Mucosa of descending colon (tissue), 3 donors: ENCODE results near the gene OLFML2A. TPM values are rescaled to one million over a fixed set of nuclear protein-coding genes. Genes with fewer than 3 reads are reported as not detected.

Experiments used
- ATAC-seq: fragments of 200-7000 bp; cut with Tn5 transposase; one replicate; pipeline ENCODE4 v1.9.1; 2020; ENCODE audit warnings: mild to moderate bottlenecking, moderate library complexity
- DNase-seq, 3 donors: peaks; one replicate each; pipeline ENCODE4 v3.0.0-alpha.2; 2020
- H3K36me3 ChIP-seq: fragments of 200-600 bp; one replicate; pipeline ENCODE4 v1.8.0; 2021; ENCODE audit warnings: low read depth, mild to moderate bottlenecking
- H3K4me1 ChIP-seq: fragments of 200-600 bp; one replicate; pipeline ENCODE4 v1.8.0; 2021; ENCODE audit warnings: low read depth, mild to moderate bottlenecking
- H3K4me3 ChIP-seq: fragments of 200-600 bp; one replicate; pipeline ENCODE4 v1.8.0; 2021; ENCODE audit warnings: mild to moderate bottlenecking
- H3K9me3 ChIP-seq: fragments of 200-600 bp; one replicate; pipeline ENCODE4 v1.8.0; 2021; ENCODE audit warnings: mild to moderate bottlenecking
- intact Hi-C, 2 donors: fragments of 100-400 bp; cut with DNase I in 1 of 2; cut with micrococcal nuclease in 1 of 2; formaldehyde crosslinking; loops; one replicate each; pipeline versions ENCODE4 v1.11.0 to v1.11.1; 2022; cut with DNase I, micrococcal nuclease
- total RNA-seq, 3 donors: library from RNA; stranded (reverse); fragmentation: NEBNext Ultra II Directional in 2 of 3; extraction: Animal tissue kit (Norgen Biotek cat#: 25700) in 2 of 3; gene quantifications; one replicate each; pipeline versions ENCODE4 v1.2.1 to v1.2.4, GENCODE V29; 2021 to 2023
- TF ChIP-seq, protein P1 (sequence below): fragments of 200-600 bp; IDR thresholded peaks from one replicate; pipeline ENCODE4 v1.8.0; 2022; ENCODE audit warnings: antibody characterized with exemption, mild to moderate bottlenecking
- donor health status: DM: no; HTN: no; CAD: no; lungs with moderate emphysema.
- donor health status: DM: no; HTN: no; CAD: no.
- donor health status: DM: no; HTN: yes; CAD: no.

Gene OLFML2A
- total RNA-seq, 3 donors from 2014 or later: 2.8 to 48.3 (median 4.7) TPM

DNA sequence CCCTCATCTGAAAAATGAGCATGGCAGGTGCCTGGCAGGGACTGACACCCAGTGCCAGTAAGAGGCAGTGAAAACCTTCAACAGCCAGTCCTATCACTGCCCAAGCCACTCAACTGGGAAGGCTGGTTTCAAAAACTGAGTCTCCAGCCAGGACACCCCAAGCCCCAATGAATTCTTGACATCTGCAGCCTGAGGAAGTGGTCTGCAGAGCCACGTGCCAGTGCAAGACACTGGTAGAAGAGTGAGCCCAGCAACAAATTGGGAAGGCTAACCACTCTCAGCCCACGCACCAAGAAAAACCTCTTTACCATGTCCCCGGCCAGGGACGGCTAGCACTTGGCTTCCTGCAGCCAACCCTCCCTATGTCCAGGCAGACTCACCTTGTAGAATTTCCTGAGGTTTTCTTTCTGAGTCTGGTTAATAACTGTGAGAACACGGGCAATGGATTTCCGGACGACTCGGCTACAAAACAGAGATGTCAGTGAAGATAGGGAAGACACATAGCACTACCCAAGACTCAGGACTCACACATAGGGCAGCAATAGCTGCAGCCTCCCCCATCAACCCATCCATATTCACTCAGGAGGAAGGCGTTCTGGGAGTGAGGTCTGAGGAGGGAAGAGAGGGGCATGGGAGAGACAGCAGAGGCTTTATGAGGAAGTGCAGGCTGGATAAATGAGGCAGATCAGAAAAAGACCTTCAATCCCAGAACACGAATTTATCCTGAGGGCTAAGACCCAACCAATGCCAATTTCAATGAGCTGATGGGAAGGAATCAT lies 83.1 kb downstream of the OLFML2A start:
- Histone ChIP-seq H3K4me1 (peaks cover 16% of the 10 kb centered on the region), H3K36me3 (peaks cover 21% of the 10 kb centered on the region), H3K9me3 (no peaks in the 10 kb centered on the region), H3K4me3 (no peak overlapping the region)
- TF ChIP-seq, protein P1, sequence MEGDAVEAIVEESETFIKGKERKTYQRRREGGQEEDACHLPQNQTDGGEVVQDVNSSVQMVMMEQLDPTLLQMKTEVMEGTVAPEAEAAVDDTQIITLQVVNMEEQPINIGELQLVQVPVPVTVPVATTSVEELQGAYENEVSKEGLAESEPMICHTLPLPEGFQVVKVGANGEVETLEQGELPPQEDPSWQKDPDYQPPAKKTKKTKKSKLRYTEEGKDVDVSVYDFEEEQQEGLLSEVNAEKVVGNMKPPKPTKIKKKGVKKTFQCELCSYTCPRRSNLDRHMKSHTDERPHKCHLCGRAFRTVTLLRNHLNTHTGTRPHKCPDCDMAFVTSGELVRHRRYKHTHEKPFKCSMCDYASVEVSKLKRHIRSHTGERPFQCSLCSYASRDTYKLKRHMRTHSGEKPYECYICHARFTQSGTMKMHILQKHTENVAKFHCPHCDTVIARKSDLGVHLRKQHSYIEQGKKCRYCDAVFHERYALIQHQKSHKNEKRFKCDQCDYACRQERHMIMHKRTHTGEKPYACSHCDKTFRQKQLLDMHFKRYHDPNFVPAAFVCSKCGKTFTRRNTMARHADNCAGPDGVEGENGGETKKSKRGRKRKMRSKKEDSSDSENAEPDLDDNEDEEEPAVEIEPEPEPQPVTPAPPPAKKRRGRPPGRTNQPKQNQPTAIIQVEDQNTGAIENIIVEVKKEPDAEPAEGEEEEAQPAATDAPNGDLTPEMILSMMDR: no peak
- DNase-seq (peak in 1 of 3 donors; percentile 25), ATAC-seq (no peak)
- intact Hi-C loops: no loop called here

DNA sequence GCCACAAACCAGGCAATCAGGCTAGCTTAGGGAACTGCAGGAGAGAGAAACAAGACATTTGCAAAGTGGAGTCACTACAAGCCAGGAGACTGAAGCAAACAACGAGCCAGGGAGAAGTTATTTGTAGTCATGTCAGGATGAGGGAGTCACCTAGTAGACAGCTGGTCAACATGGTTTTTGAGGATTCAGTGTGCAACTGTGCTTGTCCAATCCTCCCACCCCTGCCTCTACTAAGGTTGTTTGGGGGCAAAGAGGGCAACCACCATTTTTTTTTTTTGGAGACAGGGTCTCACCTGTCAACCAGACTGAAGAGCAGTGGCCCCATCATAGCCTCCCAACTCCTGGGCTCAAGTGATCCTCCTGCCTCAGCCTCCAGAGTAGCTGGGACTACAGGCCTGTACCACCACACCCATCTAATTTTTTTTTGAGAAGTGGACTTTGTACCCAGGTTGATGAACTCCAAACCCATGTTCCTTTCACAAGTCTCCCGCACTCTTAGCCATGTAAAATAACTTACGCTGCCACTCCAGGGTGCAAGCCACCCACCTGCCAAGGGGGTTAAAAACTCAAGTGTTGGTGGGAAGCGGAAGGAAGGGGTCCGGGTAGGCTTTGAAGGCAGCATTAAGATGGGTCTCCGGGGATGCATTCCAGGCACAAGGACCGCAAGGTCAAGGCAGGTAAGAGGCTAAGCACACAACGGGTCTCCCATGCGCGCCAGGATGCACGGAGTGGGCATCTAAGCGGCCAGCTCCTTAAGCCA lies 83.8 kb downstream of the OLFML2A start:
- Histone ChIP-seq H3K4me3 (peak overlapping the region; percentile 77), H3K4me1 (peaks cover 16% of the 10 kb centered on the region), H3K36me3 (peaks cover 21% of the 10 kb centered on the region), H3K9me3 (no peaks in the 10 kb centered on the region)
- DNase-seq: no peak
- TF ChIP-seq, protein P1: no peak
- intact Hi-C loops: no loop called here
- ATAC-seq: no peak

DNA sequence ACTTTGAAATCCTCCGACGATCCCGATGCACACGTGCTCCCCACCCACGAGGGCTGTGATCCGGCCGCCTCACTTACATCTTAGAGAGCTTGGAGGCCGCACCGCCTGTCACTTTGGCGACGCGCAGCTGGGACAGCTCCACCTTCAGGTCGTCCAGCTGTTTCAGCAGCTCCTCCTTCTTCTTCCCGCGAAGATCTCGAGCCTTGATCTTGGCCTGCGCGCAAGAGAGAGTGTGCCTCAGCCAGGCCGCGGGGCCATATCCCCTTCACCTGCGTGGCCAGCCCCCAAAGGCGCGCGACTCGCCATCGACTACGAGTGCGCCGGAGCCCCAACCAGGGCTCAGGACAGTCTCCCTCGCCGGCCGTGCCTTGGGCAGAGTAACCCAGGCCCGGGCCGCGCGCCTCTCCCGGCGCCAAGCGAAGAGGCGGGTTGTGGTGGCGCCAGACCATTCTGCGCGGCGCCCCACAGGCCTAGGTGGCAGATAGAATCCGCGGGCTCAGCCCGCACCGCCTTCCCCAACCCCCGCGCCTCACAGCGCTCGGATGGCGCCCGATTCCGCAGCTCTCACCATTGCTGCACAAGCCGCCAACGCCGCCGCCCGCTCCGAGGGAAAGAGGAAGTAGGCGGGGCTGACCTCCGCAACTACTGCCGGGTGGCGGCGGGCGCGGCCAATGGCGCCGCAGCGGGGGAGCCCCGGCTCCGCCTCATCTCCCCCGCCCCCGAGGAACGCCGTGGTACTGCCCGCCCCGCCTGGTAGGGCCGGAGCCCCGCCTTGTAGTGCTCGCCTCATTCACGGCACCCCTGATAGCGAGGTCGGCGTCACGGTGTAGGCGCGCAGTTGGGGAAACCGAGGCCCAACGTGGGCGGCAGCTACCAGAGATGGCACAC lies 84.7 kb downstream of the OLFML2A start, which contains the start of the genes ARPC5L and RPL35:
Gene ARPC5L, plus strand, starts transcription at position 789 of the 888 bp plus-strand sequence. CDS start 7,161 bp downstream, outside the sequence.
Gene RPL35, minus strand, starts transcription at position 616 of the 888 bp plus-strand sequence. Its CDS starts 45 bp downstream, at position 571.
- Histone ChIP-seq H3K9me3 (no peaks in the 10 kb centered on the region), H3K4me1 (peaks cover 16% of the 10 kb centered on the region), H3K4me3 (peak within 1 kb of the TSS; percentile 77), H3K36me3 (peaks cover 21% of the 10 kb centered on the region)
- TF ChIP-seq, protein P1: no peak
- DNase-seq: peak; percentile 96 to 97 (median 97)
- peak; percentile 99 for ATAC-seq
- intact Hi-C loops: no loop called here

DNA sequence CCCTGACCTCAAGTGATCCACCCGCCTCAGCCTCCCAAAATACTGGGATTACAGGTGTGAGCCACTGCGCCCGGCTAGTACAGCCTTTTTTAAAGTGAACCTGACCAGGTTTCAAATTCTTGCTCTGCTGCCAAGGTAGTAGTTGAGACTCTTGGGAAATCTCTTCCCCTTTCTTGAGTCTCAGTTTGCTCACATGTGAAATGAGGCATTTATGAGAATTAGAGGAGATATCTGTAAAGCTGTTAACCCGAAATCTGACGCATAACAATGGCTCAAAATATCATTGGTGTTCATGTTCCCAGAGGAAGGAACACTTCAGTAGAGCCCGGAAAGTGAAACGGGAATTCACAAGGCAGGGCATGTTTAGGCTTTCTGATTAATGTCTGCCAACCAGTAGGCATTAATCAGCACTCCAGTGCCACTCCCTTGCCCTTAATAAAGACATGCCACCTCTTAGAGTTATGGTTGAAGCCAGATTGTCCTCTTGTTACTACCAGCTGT lies 86.5 kb downstream of the OLFML2A start:
- DNase-seq (no peak), ATAC-seq (no peak)
- H3K36me3 ChIP-seq: peaks cover 11% of the 10 kb centered on the region
- no peak overlapping the region for H3K4me3 ChIP-seq
- TF ChIP-seq, protein P1: no peak
- peaks cover 22% of the 10 kb centered on the region for H3K4me1 ChIP-seq
- intact Hi-C loops: no loop called here
- H3K9me3 ChIP-seq: no peaks in the 10 kb centered on the region

Other genes with a start within 250 kb of the OLFML2A start
- gene NR6A1, start 5.8 kb upstream of the OLFML2A start, total RNA-seq: 1 to 10 TPM; 5.6 to 8.4 (median 7.0) TPM
- gene WDR38, start 76.3 kb downstream of the OLFML2A start, total RNA-seq: not detected
- gene RPL35, start 84.8 kb downstream of the OLFML2A start, total RNA-seq: 100 to 1,000 TPM; 676 to 897 (median 838) TPM
- gene ARPC5L, start 85.0 kb downstream of the OLFML2A start, total RNA-seq: 10 to 100 TPM; 29.5 to 41.9 (median 37.2) TPM
- gene GOLGA1, start 163.9 kb downstream of the OLFML2A start, total RNA-seq: 10 to 100 TPM; 23.6 to 37.1 (median 31.2) TPM